Activated naive CD8-positive, alpha-beta T cell treated with anti-CD3 and anti-CD28 coated beads, Interleukin-2, amount 10 ng/mL, durations not matched to agents 7 days and 5 days (primary cell): Measurements from ENCODE around the gene CTNNA3. TPM values are rescaled to one million over a fixed set of nuclear protein-coding genes. Genes with fewer than 3 reads are reported as not detected.

ENCODE experiments used
- ATAC-seq: fragments of 150-1000 bp; cut with Tn5 transposase; one replicate; pipeline ENCODE4 v1.10.0; 2021; ENCODE audit warnings: low read depth, moderate library complexity
- POLR2A ChIA-PET: fragments of 350-600 bp; sonication (Branson Sonifier 250); formaldehyde crosslinking; loops from one replicate; lab custom pipeline; 2021; ENCODE audit warnings: antibody characterized with exemption; lab: Charles Lee
- DNase-seq: peaks from one replicate; pipeline ENCODE4 v3.0.0; 2021
- H3K27ac Mint-ChIP-seq: one replicate; pipeline ENCODE4 v1.8.0; 2022; ENCODE audit warnings: mild to moderate bottlenecking, mixed read lengths
- H3K27me3 Mint-ChIP-seq: one replicate; pipeline ENCODE4 v1.8.0; 2022; ENCODE audit warnings: mild to moderate bottlenecking, moderate library complexity, mixed read lengths
- H3K36me3 Mint-ChIP-seq: one replicate; pipeline ENCODE4 v1.8.0; 2021; ENCODE audit warnings: mild to moderate bottlenecking, mixed read lengths
- H3K4me1 Mint-ChIP-seq: one replicate; pipeline ENCODE4 v1.8.0; 2021; ENCODE audit warnings: mixed read lengths
- H3K4me3 Mint-ChIP-seq: one replicate; pipeline ENCODE4 v1.8.0; 2022; ENCODE audit warnings: mild to moderate bottlenecking, moderate library complexity, mixed read lengths
- H3K9me3 Mint-ChIP-seq: one replicate; pipeline ENCODE4 v1.8.0; 2021; ENCODE audit warnings: mixed read lengths
- total RNA-seq, 2 experiments: library from RNA; stranded (reverse); gene quantifications; one replicate each; pipeline ENCODE4 v1.2.3, GENCODE V29; 2021

The CTNNA3 gene
- total RNA-seq, 2 experiments from 2014 or later = 2.4 to 3.6 TPM

DNA sequence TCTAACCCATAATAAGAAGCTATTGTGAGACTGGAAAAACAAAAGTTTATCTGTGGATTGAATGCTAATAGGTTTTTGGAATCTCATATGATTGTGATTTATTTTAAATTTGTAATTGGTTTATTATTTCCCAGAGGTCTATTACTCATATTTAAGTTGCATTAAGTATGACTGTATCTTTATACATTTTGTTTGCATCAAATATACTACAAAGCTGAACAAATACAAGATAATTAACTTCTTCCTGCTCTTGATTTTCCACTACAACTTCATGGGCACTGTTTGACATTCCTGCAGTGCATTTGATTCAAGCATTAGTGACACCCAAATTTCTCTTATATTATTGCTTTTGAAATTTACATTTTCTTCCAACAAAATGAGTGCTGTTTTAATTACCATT lies 1073.9 kb downstream of the CTNNA3 start:
- H3K36me3 Mint-ChIP-seq = no peaks in the 10 kb centered on the region

GRCh38 chr10:66604195-66604594 lies 1091.8 kb downstream of the CTNNA3 start:
- ATAC-seq = no peak
- POLR2A ChIA-PET = no interaction called here
- Mint-ChIP-seq H3K9me3 (peaks cover 15% of the 10 kb centered on the region), H3K36me3 (no peaks in the 10 kb centered on the region), H3K4me1 (no peaks in the 10 kb centered on the region), H3K27me3 (no peaks in the 10 kb centered on the region), H3K4me3 (no peak overlapping the region), H3K27ac (no peak overlapping the region)
- no peak for DNase-seq

More for the DNA sequence above, 1073.9 kb downstream of the CTNNA3 start:
- Mint-ChIP-seq H3K27me3 (no peaks in the 10 kb centered on the region), H3K4me3 (no peak overlapping the region), H3K4me1 (no peaks in the 10 kb centered on the region), H3K27ac (no peak overlapping the region), H3K9me3 (peaks cover 2% of the 10 kb centered on the region)
- ATAC-seq = no peak
- POLR2A ChIA-PET = no interaction called here
- no peak for DNase-seq

DNA sequence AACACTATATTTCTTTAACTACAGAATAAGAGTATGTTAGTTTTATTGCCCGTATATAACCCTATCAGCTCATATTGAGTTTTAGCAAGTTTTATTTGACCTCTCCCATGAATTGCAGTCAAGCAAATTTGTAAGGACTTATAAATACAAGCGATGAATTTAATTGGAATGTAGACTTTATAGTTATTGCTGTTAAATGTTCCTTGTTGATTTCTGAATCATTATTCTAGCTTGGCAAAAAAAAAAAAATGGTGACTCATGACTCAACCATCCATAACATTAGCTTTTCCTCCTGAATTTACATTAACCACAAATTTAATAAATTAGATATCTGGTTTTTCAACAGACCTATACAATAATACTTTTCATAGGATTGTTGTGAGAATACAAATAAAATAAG lies 1104.1 kb downstream of the CTNNA3 start:
- DNase-seq = no peak
- no peaks in the 10 kb centered on the region for H3K4me1 Mint-ChIP-seq
- no peaks in the 10 kb centered on the region for H3K27me3 Mint-ChIP-seq
- no peak overlapping the region for H3K27ac Mint-ChIP-seq
- no peaks in the 10 kb centered on the region for H3K36me3 Mint-ChIP-seq
- no peak overlapping the region for H3K4me3 Mint-ChIP-seq
- ATAC-seq = no peak
- peaks cover 2% of the 10 kb centered on the region for H3K9me3 Mint-ChIP-seq
- POLR2A ChIA-PET = no interaction called here

DNA sequence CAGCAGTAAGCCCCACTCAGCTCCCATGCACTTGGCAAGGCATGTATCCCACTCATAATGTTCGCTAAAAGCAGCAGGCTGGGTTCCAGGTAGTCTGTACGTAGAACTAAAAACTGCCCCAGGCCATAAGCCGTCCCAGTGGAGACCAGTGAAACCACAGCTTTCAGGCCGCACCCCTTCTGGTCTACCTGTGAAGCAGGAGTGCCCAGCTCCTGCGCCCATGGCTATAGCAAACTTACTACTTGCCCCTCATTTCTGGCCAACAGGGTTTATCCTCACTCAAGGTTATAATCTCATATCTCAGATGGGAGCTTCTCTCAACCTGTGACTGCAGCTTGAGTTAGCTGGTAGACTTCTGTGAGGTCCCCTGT lies 1108.3 kb downstream of the CTNNA3 start:
- DNase-seq = no peak
- H3K4me1 Mint-ChIP-seq = no peaks in the 10 kb centered on the region
- ATAC-seq = no peak
- H3K36me3 Mint-ChIP-seq = no peaks in the 10 kb centered on the region
- no peaks in the 10 kb centered on the region for H3K9me3 Mint-ChIP-seq
- no peaks in the 10 kb centered on the region for H3K27me3 Mint-ChIP-seq
- no peak overlapping the region for H3K4me3 Mint-ChIP-seq
- no peak overlapping the region for H3K27ac Mint-ChIP-seq
- POLR2A ChIA-PET = no interaction called here

- H3K36me3 Mint-ChIP-seq = no peaks in the 10 kb centered on the region
- H3K4me1 Mint-ChIP-seq = no peaks in the 10 kb centered on the region
- no peak overlapping the region for H3K4me3 Mint-ChIP-seq
- no peaks in the 10 kb centered on the region for H3K9me3 Mint-ChIP-seq
- POLR2A ChIA-PET = no interaction called here
- DNase-seq (no peak), ATAC-seq (no peak)
- H3K27ac Mint-ChIP-seq = no peak overlapping the region
- no peaks in the 10 kb centered on the region for H3K27me3 Mint-ChIP-seq
Measured at GRCh38 chr10:66586897-66587679, 1108.9 kb downstream of the CTNNA3 start.

DNA sequence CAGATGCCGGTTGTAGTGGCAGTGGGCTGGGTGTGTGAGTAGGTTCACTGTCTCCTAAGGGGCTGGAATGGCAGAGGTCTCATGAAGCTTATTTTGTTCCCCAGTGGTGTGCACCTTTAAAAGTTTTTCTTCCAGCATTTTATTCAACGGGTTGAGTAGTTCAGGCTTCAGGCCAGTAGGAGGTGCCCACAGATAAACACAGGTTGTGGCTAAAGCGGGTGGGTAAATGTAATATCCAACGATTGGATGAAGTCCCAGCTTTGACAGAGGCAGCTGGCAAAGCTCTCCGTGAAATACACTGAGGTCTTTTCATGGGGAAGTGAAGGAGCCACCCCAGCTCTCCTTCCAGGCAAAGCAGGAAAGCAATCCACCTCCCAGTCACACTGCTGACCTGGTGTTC lies 1109.9 kb downstream of the CTNNA3 start:
- Mint-ChIP-seq H3K36me3 (no peaks in the 10 kb centered on the region), H3K4me1 (no peaks in the 10 kb centered on the region), H3K27ac (no peak overlapping the region), H3K4me3 (no peak overlapping the region), H3K9me3 (no peaks in the 10 kb centered on the region), H3K27me3 (no peaks in the 10 kb centered on the region)
- ATAC-seq = no peak
- POLR2A ChIA-PET = no interaction called here
- no peak for DNase-seq

GRCh38 chr10:66575251-66575855 lies 1120.6 kb downstream of the CTNNA3 start:
- Mint-ChIP-seq H3K27ac (no peak overlapping the region), H3K4me3 (no peak overlapping the region), H3K27me3 (no peaks in the 10 kb centered on the region), H3K4me1 (no peaks in the 10 kb centered on the region), H3K36me3 (no peaks in the 10 kb centered on the region), H3K9me3 (peaks cover 3% of the 10 kb centered on the region)
- POLR2A ChIA-PET = no interaction called here
- no peak for ATAC-seq
- no peak for DNase-seq

- POLR2A ChIA-PET = no interaction called here
- Mint-ChIP-seq H3K4me3 (no peak overlapping the region), H3K36me3 (no peaks in the 10 kb centered on the region), H3K4me1 (no peaks in the 10 kb centered on the region), H3K27ac (no peak overlapping the region), H3K27me3 (no peaks in the 10 kb centered on the region), H3K9me3 (no peaks in the 10 kb centered on the region)
- no peak for DNase-seq
- ATAC-seq = no peak
Measured at GRCh38 chr10:66572700-66573099, 1123.3 kb downstream of the CTNNA3 start.

DNA sequence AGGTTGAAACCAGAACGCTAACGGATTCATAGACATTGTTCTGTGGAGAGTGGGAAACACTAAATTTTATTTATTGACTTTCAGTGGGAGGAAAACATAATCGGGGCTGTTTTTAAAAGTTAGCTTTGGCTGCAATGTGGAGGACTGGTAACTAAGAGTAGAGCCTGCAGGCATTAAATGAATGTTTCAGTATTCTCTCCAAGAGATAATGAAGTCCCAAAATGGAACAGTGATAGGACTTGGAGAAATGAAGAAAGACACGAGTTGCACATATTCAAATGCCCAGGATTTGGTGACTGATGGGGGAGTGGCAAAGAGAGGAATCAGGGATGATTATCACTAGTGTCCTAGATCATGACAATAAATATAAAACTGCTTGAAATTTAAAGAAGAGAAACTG lies 1130.0 kb downstream of the CTNNA3 start:
- no peaks in the 10 kb centered on the region for H3K36me3 Mint-ChIP-seq
- H3K4me1 Mint-ChIP-seq = no peaks in the 10 kb centered on the region
- H3K9me3 Mint-ChIP-seq = no peaks in the 10 kb centered on the region
- no peak overlapping the region for H3K27ac Mint-ChIP-seq
- POLR2A ChIA-PET = no interaction called here
- ATAC-seq (no peak), DNase-seq (no peak)
- H3K4me3 Mint-ChIP-seq = no peak overlapping the region
- no peaks in the 10 kb centered on the region for H3K27me3 Mint-ChIP-seq

GRCh38 chr10:66564287-66564686 lies 1131.7 kb downstream of the CTNNA3 start:
- no peak for DNase-seq
- Mint-ChIP-seq H3K27ac (no peak overlapping the region), H3K27me3 (no peaks in the 10 kb centered on the region), H3K36me3 (no peaks in the 10 kb centered on the region), H3K4me1 (no peaks in the 10 kb centered on the region), H3K4me3 (no peak overlapping the region), H3K9me3 (no peaks in the 10 kb centered on the region)
- ATAC-seq = no peak
- POLR2A ChIA-PET = no interaction called here

DNA sequence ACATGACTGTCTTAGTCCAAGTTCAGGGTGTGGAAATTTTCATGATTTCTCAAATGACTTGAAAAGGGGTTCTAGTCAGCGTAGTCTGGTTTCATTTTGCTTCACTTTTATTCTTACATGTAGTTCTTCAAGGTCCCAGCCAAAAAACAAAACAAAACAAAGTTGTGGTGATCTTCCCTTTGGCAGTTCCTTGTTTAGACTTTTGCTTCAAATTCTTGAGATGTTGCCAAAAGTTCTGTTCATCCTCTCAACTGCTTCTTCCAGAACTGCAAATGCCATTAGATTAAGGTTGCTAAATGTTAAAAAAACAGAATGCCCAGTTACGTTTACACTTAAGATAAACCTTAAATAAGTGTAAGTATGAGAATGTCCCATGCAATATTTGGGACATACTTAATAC lies 1140.9 kb downstream of the CTNNA3 start:
- Mint-ChIP-seq H3K4me1 (no peaks in the 10 kb centered on the region), H3K36me3 (no peaks in the 10 kb centered on the region), H3K27ac (no peak overlapping the region), H3K9me3 (no peaks in the 10 kb centered on the region), H3K27me3 (no peaks in the 10 kb centered on the region), H3K4me3 (no peak overlapping the region)
- ATAC-seq (no peak), DNase-seq (no peak)
- POLR2A ChIA-PET = no interaction called here

GRCh38 chr10:66552331-66552730 lies 1143.7 kb downstream of the CTNNA3 start:
- Mint-ChIP-seq H3K9me3 (no peaks in the 10 kb centered on the region), H3K27me3 (no peaks in the 10 kb centered on the region), H3K36me3 (no peaks in the 10 kb centered on the region), H3K4me3 (no peak overlapping the region), H3K27ac (no peak overlapping the region), H3K4me1 (no peaks in the 10 kb centered on the region)
- POLR2A ChIA-PET = no interaction called here
- DNase-seq (no peak), ATAC-seq (no peak)

GRCh38 chr10:66550351-66550750 lies 1145.6 kb downstream of the CTNNA3 start:
- H3K4me3 Mint-ChIP-seq = no peak overlapping the region
- H3K36me3 Mint-ChIP-seq = no peaks in the 10 kb centered on the region
- ATAC-seq = no peak

DNA sequence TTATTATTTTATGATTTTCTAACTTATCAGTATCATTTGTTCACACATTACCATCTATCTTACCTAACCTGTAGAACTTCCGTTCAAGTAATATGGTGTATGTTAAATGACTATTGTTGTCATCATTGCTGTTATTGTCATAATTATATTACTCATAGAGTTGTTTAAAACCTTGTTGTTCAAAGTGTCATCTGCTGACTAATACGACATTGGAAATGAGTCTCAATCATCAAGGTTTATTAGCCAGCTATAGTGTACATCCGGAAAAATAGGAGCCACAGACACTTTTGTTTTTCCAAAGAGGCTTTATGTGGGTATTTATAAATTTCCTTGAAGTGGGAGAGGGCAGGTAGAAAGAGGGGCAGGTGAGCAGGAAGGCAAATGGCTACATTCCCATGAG lies 1157.1 kb downstream of the CTNNA3 start:
- no peaks in the 10 kb centered on the region for H3K27me3 Mint-ChIP-seq
- H3K36me3 Mint-ChIP-seq = no peaks in the 10 kb centered on the region
- POLR2A ChIA-PET = no interaction called here
- peaks cover 6% of the 10 kb centered on the region for H3K9me3 Mint-ChIP-seq
- H3K4me3 Mint-ChIP-seq = no peak overlapping the region
- no peaks in the 10 kb centered on the region for H3K4me1 Mint-ChIP-seq
- H3K27ac Mint-ChIP-seq = no peak overlapping the region
- ATAC-seq (no peak), DNase-seq (no peak)

More at GRCh38 chr10:66550351-66550750, 1145.6 kb downstream of the CTNNA3 start:
- DNase-seq = no peak
- POLR2A ChIA-PET = no interaction called here
- Mint-ChIP-seq H3K27me3 (no peaks in the 10 kb centered on the region), H3K4me1 (no peaks in the 10 kb centered on the region), H3K9me3 (no peaks in the 10 kb centered on the region), H3K27ac (no peak overlapping the region)
